GM12865 (cell line): ENCODE data around the gene ORM2.

Experiments used
- DNase-seq: peaks from one replicate; pipeline ENCODE4 v3.0.0; 2010; ENCODE audit warnings: low read depth
- H3K4me3 ChIP-seq: 2 replicates; pipeline ENCODE4 v1.5.1; 2011; ENCODE audit warnings: mild to moderate bottlenecking, low read depth, low read length, control low read depth
- CTCF ChIP-seq: IDR thresholded peaks from 2 replicates; pipeline ENCODE4 v1.5.1; 2011; ENCODE audit warnings: low read length, control low read depth, low read depth, inconsistent platforms; ENCODE audit not compliant: insufficient read depth; ENCODE audit errors: missing control alignments

The ORM2 gene

GRCh38 chr9:114376586-114377445, 47.1 kb downstream of the ORM2 start:
- H3K4me3 ChIP-seq, result no peak overlapping the region
- no peak for TF ChIP-seq CTCF
- no peak for DNase-seq

- H3K4me3 ChIP-seq, result no peak overlapping the region
- DNase-seq, result no peak
- no peak for TF ChIP-seq CTCF
Measured at GRCh38 chr9:114378016-114378415, 48.3 kb downstream of the ORM2 start.

GRCh38 chr9:114378883-114379282, 49.2 kb downstream of the ORM2 start:
- no peak for DNase-seq
- no peak for TF ChIP-seq CTCF

More at GRCh38 chr9:114378883-114379282, 49.2 kb downstream of the ORM2 start:
- no peak overlapping the region for H3K4me3 ChIP-seq
